Common myeloid progenitor, CD34-positive (primary cell): ENCODE data around the gene CAPS.

Experiments
- CTCF ChIA-PET: fragments of 350-600 bp; sonication (Branson Sonifier 250); formaldehyde crosslinking; loops from one replicate; lab custom pipeline; 2021; ENCODE audit warnings: antibody characterized with exemption; lab: Charles Lee
- POLR2A ChIA-PET: fragments of 350-600 bp; sonication (Branson Sonifier 250); formaldehyde crosslinking; loops from one replicate; lab custom pipeline; 2021; ENCODE audit warnings: antibody characterized with exemption; lab: Charles Lee
- DNase-seq, 3 donors: peaks; one replicate each; pipeline versions ENCODE4 v3.0.0 to v3.0.0-alpha.2; 2013
- H3K27ac ChIP-seq, 2 experiments: 1 replicate in 1 of 2; 2 replicates in 1 of 2; pipeline ENCODE4 v1.7.0; 2013; ENCODE audit warnings: inconsistent platforms in 2 of 2, low read length in 2 of 2, mild to moderate bottlenecking in 2 of 2, low read depth in 1 of 2, moderate library complexity in 1 of 2; ENCODE audit not compliant: severe bottlenecking in 2 of 2, insufficient read depth in 1 of 2, poor library complexity in 1 of 2
- H3K27me3 ChIP-seq, 5 experiments: replicated peaks in 2 of 5; 1 replicate in 3 of 5; 2 replicates in 2 of 5; pipeline versions ENCODE4 v1.6.1 to v1.7.0; 2013; ENCODE audit warnings: low read length in 4 of 5, mild to moderate bottlenecking in 2 of 5, moderate library complexity in 2 of 5, inconsistent platforms in 1 of 5; ENCODE audit not compliant: insufficient read depth in 5 of 5, control insufficient read depth in 4 of 5
- H3K36me3 ChIP-seq, 4 experiments: 1 replicate in 2 of 4; 2 replicates in 2 of 4; pipeline versions ENCODE4 v1.6.1 to v1.7.0; 2013; ENCODE audit warnings: low read length in 3 of 4, control low read depth in 1 of 4, mild to moderate bottlenecking in 1 of 4; ENCODE audit not compliant: control insufficient read depth in 4 of 4, insufficient read depth in 4 of 4
- H3K4me1 ChIP-seq, 4 experiments: 1 replicate in 3 of 4; 2 replicates in 1 of 4; pipeline versions ENCODE4 v1.6.1 to v1.7.1; 2013; ENCODE audit warnings: low read length in 3 of 4, mild to moderate bottlenecking in 3 of 4, control low read depth in 1 of 4, inconsistent platforms in 1 of 4, moderate library complexity in 1 of 4; ENCODE audit not compliant: control insufficient read depth in 4 of 4, insufficient read depth in 4 of 4; ENCODE audit errors: control extremely low read depth in 1 of 4
- H3K4me3 ChIP-seq, 7 experiments: 1 replicate in 4 of 7; 2 replicates in 3 of 7; pipeline versions ENCODE4 v1.5.1 to v1.7.0; 2013; ENCODE audit warnings: mild to moderate bottlenecking in 7 of 7, low read length in 6 of 7, moderate library complexity in 6 of 7, inconsistent platforms in 2 of 7, low read depth in 2 of 7, control low read depth in 1 of 7; ENCODE audit not compliant: insufficient read depth in 4 of 7, control insufficient read depth in 1 of 7; ENCODE audit errors: extremely low read depth in 1 of 7
- H3K9me3 ChIP-seq, 5 experiments: 1 replicate in 4 of 5; 2 replicates in 1 of 5; pipeline versions ENCODE4 v1.6.1 to v1.7.1; 2013; ENCODE audit warnings: low read length in 4 of 5, mild to moderate bottlenecking in 2 of 5, inconsistent platforms in 1 of 5, low read depth in 1 of 5, moderate library complexity in 1 of 5; ENCODE audit not compliant: control insufficient read depth in 4 of 5, insufficient read depth in 2 of 5; ENCODE audit errors: control extremely low read depth in 1 of 5
- WGBS: methylation state at CpG from one replicate; pipeline ENCODE4 v1.1.5; 2013; ENCODE audit not compliant: insufficient coverage; 5-methylcytosine and 5-hydroxymethylcytosine counted together

The CAPS gene

DNA sequence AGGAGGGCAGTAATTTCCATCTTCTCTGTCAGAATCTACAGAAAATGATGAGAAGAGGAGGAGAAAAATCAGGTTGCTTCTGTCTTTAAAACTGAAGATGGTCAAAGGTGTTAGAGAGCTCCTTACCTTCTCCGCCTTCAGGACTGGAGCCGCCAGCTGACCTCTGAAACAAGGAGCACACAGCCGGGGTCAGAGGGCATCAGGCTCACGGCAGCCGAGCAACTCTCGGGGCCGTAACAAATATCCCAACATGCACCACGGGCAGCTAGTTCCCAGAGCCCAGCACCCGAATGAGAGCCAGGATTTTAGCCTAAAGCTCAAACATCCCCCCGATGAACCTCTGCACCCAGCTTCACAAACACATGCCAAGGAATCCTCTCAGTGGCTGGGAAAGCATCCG, 27.6 kb downstream of the CAPS start:
- Histone ChIP-seq H3K36me3 (peaks cover 16 to 63% (median 35%) of the 10 kb centered on the region in 4 experiments), H3K9me3 (no peaks in the 10 kb centered on the region), H3K4me1 (no peaks in the 10 kb centered on the region), H3K27me3 (no peaks in the 10 kb centered on the region), H3K4me3 (no peak overlapping the region), H3K27ac (no peak overlapping the region)
- WGBS = over 99% methylated on average over 11 of the region's 11 CpGs
- POLR2A ChIA-PET = no interaction called here
- CTCF ChIA-PET = interaction anchor here (1.3 kb wide), 1 partner anchor 9 kb away, joined by 3 read pairs; no protein-coding TSS in a partner anchor
- no peak for DNase-seq

GRCh38 chr19:5943045-5943444, 29.0 kb downstream of the CAPS start:
- H3K9me3 ChIP-seq = no peaks in the 10 kb centered on the region
- 96% methylated on average over 5 of the region's 10 CpGs for WGBS
- H3K27me3 ChIP-seq = no peaks in the 10 kb centered on the region
- H3K36me3 ChIP-seq = peaks cover 15 to 58% (median 27%) of the 10 kb centered on the region in 4 experiments
- H3K4me3 ChIP-seq = no peak overlapping the region
- no peak overlapping the region for H3K27ac ChIP-seq
- H3K4me1 ChIP-seq = no peaks in the 10 kb centered on the region
- CTCF ChIA-PET = interaction anchor here (0.9 kb wide), 1 partner anchor 14 kb away, joined by 3 read pairs; no protein-coding TSS in a partner anchor
- DNase-seq = no peak
- POLR2A ChIA-PET = no interaction called here

- no peak for DNase-seq
- no peak overlapping the region for H3K27ac ChIP-seq
- CTCF ChIA-PET = interaction anchor here (0.9 kb wide), 1 partner anchor 14 kb away, joined by 3 read pairs; no protein-coding TSS in a partner anchor
- no peaks in the 10 kb centered on the region for H3K9me3 ChIP-seq
- H3K27me3 ChIP-seq = no peaks in the 10 kb centered on the region
- no peak overlapping the region for H3K4me3 ChIP-seq
- H3K4me1 ChIP-seq = peaks cover 0 to 2% (median 0%) of the 10 kb centered on the region in 4 experiments
- WGBS = 95% methylated on average over 8 of the region's 10 CpGs
- POLR2A ChIA-PET = no interaction called here
- peaks cover 15 to 58% (median 28%) of the 10 kb centered on the region in 4 experiments for H3K36me3 ChIP-seq
Observed at GRCh38 chr19:5943623-5944022, 29.6 kb downstream of the CAPS start.

DNA sequence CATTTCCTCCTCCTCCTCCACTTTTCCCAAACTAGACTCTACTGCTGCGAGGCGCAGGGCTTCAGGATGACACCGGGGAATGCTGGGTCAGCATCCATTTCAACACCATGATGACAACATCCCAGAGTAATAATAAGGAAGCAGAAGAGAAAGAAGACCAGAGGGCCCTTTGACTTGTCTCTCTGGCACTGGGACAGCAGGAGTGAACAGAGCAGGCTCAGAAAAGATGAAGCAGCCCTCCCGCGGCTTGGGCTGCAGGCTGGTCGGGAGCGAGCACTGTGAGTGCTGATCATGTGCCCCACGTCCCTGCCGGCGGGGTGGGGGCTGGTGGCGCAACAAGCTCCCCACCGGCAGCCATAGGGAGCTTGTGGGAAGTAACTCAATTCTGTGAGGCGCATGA, 33.4 kb downstream of the CAPS start:
- 82% methylated on average over 10 of the region's 13 CpGs for WGBS
- Histone ChIP-seq H3K27me3 (no peaks in the 10 kb centered on the region), H3K4me1 (peaks cover 3 to 37% (median 18%) of the 10 kb centered on the region in 4 experiments), H3K9me3 (no peaks in the 10 kb centered on the region), H3K4me3 (no peak overlapping the region), H3K36me3 (peaks cover 6 to 54% (median 15%) of the 10 kb centered on the region in 4 experiments), H3K27ac (peak overlapping the region in 1 of 2 experiments; percentile 30)
- ChIA-PET POLR2A (no interaction called here), CTCF (interaction anchor here (0.7 kb wide), 1 partner anchor 756 kb away, joined by 3 read pairs; no protein-coding TSS in a partner anchor)
- no peak for DNase-seq

DNA sequence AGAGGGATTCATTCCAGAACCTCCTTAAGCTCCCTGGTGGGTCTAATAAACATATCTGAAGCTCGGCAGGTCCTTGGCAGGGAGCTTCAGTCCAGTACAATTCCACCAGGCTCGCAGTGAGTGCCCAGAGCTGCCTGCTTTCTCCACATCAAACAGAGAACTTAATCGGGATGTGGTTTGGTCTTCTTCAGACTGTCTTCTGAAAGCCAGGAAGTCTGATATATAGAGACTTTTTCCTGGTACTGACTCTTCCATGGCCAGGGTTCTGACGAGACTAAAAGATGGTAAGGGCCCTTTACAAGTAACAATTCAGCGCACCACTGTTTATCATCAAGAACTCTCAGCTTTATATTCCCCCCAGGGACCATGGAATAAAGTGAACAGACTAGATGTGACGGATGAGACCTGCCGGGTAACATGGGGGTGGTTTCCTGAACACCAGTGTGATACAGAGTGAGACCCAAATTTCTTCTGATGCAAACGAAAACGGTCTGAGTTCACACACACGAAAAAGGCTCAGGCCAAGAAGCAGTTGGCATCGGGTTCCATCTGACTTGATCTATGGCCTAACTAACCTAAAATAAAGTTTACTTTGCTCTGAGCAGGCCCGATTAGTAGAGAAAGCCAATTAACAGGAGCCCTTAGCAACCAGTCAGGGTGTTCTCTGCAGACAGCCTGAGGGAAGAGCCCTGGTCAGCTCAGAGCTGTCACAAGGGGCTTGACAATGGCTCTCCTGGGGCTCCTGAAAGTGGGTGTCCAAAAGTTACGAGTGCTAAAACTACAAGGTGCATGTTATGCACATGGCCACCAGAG, 34.9 kb downstream of the CAPS start:
- DNase-seq = no peak
- Histone ChIP-seq H3K4me3 (no peak overlapping the region), H3K27me3 (no peaks in the 10 kb centered on the region), H3K9me3 (no peaks in the 10 kb centered on the region), H3K4me1 (peaks cover 9 to 52% (median 33%) of the 10 kb centered on the region in 4 experiments), H3K36me3 (peaks cover 6 to 48% (median 13%) of the 10 kb centered on the region in 4 experiments), H3K27ac (no peak overlapping the region)
- POLR2A ChIA-PET = no interaction called here
- 70% methylated on average over 12 of the region's 13 CpGs for WGBS
- CTCF ChIA-PET = interaction anchor here (1.2 to 1.8 kb wide), 3 partner anchors 19 to 28 kb away, joined by 3 to 4 read pairs (median 3); no protein-coding TSS in a partner anchor

GRCh38 chr19:5949792-5950305, 35.8 kb downstream of the CAPS start:
- Histone ChIP-seq H3K9me3 (no peaks in the 10 kb centered on the region), H3K4me3 (no peak overlapping the region), H3K27ac (no peak overlapping the region), H3K27me3 (no peaks in the 10 kb centered on the region), H3K4me1 (peaks cover 9 to 61% (median 42%) of the 10 kb centered on the region in 4 experiments), H3K36me3 (peaks cover 6 to 47% (median 12%) of the 10 kb centered on the region in 4 experiments)
- ChIA-PET POLR2A (no interaction called here), CTCF (interaction anchor here (1.2 to 4.6 kb wide), 3 partner anchors 18 to 22 kb away, joined by 3 to 20 read pairs (median 4); no protein-coding TSS in a partner anchor)
- 78% methylated on average over 9 of the region's 13 CpGs for WGBS
- peak; percentile 33 to 67 (median 37) for DNase-seq
